ENCODE measurements around the gene CREBRF. TPM values are rescaled to one million over a fixed set of nuclear protein-coding genes. Genes with fewer than 3 reads are reported as not detected.
"Not testable (repeated sequence)": the region's sequence is repeated elsewhere in the genome, so short reads cannot be mapped to it uniquely, and the experiment has no call there.

CREBRF gene
- total and polyA plus RNA-seq, 2 donors from 2014 or later: 6.1 to 49.7 TPM

DNA sequence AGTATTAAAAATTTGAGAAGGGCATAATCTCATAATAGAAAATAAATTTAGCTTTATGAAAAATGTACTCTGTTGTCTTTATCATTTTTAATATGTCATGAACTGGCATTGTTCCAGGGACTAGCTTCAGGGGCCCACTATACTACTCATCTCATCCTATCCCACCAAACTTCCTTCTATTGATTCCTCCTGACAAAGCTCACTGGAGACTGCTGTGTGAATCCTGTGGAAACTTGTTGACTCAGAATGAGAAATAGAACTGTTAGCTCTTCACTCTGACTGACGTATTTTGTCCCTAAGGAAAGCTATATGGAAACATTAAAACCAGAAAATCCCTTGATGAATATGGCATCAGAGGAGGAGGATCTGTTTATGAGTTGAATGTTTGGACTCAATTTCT, 58.4 kb downstream of the CREBRF start:
- H3K36me3 ChIP-seq (ENCODE audit: control insufficient read depth in 2 of 3, insufficient read depth in 3 of 3, low read length in 3 of 3): peaks cover 0 to 17% (median 5%) of the 10 kb centered on the region in 3 donors
- no peaks in the 10 kb centered on the region for H3K4me1 ChIP-seq (ENCODE audit: control insufficient read depth in 2 of 3, insufficient read depth in 2 of 3, low read depth in 1 of 3, low read length in 3 of 3)
- no peak overlapping the region for H3K27ac ChIP-seq (ENCODE audit: low read depth in 2 of 2, low read length in 2 of 2)
- no peaks in the 10 kb centered on the region for H3K27me3 ChIP-seq (ENCODE audit: control insufficient read depth, insufficient read depth, low read length)
- intact Hi-C loops (cut with DNase I): no loop called here
- FAIRE-seq (no peak), DNase-seq (no peak)
- peaks cover 0 to 2% (median 0%) of the 10 kb centered on the region in 3 donors for H3K9me3 ChIP-seq (ENCODE audit: control insufficient read depth in 2 of 3, insufficient read depth in 1 of 3, low read length in 3 of 3)
- no peak overlapping the region for H3K9ac ChIP-seq (ENCODE audit: low read length in 3 of 3)
- TF ChIP-seq, protein P1, sequence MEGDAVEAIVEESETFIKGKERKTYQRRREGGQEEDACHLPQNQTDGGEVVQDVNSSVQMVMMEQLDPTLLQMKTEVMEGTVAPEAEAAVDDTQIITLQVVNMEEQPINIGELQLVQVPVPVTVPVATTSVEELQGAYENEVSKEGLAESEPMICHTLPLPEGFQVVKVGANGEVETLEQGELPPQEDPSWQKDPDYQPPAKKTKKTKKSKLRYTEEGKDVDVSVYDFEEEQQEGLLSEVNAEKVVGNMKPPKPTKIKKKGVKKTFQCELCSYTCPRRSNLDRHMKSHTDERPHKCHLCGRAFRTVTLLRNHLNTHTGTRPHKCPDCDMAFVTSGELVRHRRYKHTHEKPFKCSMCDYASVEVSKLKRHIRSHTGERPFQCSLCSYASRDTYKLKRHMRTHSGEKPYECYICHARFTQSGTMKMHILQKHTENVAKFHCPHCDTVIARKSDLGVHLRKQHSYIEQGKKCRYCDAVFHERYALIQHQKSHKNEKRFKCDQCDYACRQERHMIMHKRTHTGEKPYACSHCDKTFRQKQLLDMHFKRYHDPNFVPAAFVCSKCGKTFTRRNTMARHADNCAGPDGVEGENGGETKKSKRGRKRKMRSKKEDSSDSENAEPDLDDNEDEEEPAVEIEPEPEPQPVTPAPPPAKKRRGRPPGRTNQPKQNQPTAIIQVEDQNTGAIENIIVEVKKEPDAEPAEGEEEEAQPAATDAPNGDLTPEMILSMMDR (IDR thresholded peaks at IDR 0.05; ENCODE audit: borderline replicate concordance, extremely low read depth, insufficient read depth): no peak
- H3K4me3 ChIP-seq (ENCODE audit: low read length in 3 of 3): no peak overlapping the region

GRCh38 chr5:173119719-173120118, 63.6 kb downstream of the CREBRF start:
- intact Hi-C loops (cut with DNase I): no loop called here
- no peak for FAIRE-seq

DNA sequence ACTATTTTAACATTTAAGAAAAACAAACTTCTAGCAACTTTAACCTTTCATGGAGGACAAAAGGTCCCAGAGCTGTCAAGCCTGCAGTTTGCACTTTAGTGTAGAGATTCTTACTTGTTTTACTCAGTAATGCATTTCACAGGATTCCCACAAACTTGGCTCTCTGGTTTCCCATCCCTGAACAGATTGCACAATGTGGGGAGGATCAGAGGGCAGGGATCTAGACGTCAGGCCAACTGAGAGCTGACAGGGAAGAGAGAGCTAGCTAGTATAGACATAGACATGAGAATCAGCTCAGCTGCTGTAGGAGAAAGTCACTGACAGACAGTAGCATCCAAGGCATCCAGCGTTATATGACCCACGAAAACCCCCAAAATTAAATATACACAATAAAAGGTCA, 67.3 kb downstream of the CREBRF start:
- FAIRE-seq (no peak), DNase-seq (no peak)
- no peak overlapping the region for H3K27ac ChIP-seq (ENCODE audit: low read depth in 2 of 2, low read length in 2 of 2)
- intact Hi-C loops (cut with DNase I): no loop called here
- H3K36me3 ChIP-seq (ENCODE audit: control insufficient read depth in 2 of 3, insufficient read depth in 3 of 3, low read length in 3 of 3): peaks cover 0 to 16% (median 8%) of the 10 kb centered on the region in 3 donors
- no peak overlapping the region for H3K4me3 ChIP-seq (ENCODE audit: low read length in 3 of 3)
- TF ChIP-seq, protein P1 (IDR thresholded peaks at IDR 0.05; ENCODE audit: borderline replicate concordance, extremely low read depth, insufficient read depth): no peak
- H3K27me3 ChIP-seq (ENCODE audit: control insufficient read depth, insufficient read depth, low read length): no peaks in the 10 kb centered on the region
- peaks cover 0 to 4% (median 0%) of the 10 kb centered on the region in 3 donors for H3K9me3 ChIP-seq (ENCODE audit: control insufficient read depth in 2 of 3, insufficient read depth in 1 of 3, low read length in 3 of 3)
- H3K9ac ChIP-seq (ENCODE audit: low read length in 3 of 3): no peak overlapping the region
- H3K4me1 ChIP-seq (ENCODE audit: control insufficient read depth in 2 of 3, insufficient read depth in 2 of 3, low read depth in 1 of 3, low read length in 3 of 3): no peaks in the 10 kb centered on the region

More at GRCh38 chr5:173119719-173120118, 63.6 kb downstream of the CREBRF start:
- Histone ChIP-seq H3K4me1 (ENCODE audit: control insufficient read depth in 2 of 3, insufficient read depth in 2 of 3, low read depth in 1 of 3, low read length in 3 of 3) (no peaks in the 10 kb centered on the region), H3K27ac (ENCODE audit: low read depth in 2 of 2, low read length in 2 of 2) (no peak overlapping the region), H3K36me3 (ENCODE audit: control insufficient read depth in 2 of 3, insufficient read depth in 3 of 3, low read length in 3 of 3) (peaks cover 0 to 16% (median 12%) of the 10 kb centered on the region in 3 donors), H3K27me3 (ENCODE audit: control insufficient read depth, insufficient read depth, low read length) (no peaks in the 10 kb centered on the region), H3K4me3 (ENCODE audit: low read length in 3 of 3) (no peak overlapping the region), H3K9ac (ENCODE audit: low read length in 3 of 3) (no peak overlapping the region), H3K9me3 (ENCODE audit: control insufficient read depth in 2 of 3, insufficient read depth in 1 of 3, low read length in 3 of 3) (peaks cover 0 to 4% (median 0%) of the 10 kb centered on the region in 3 donors)
- TF ChIP-seq, protein P1 (IDR thresholded peaks at IDR 0.05; ENCODE audit: borderline replicate concordance, extremely low read depth, insufficient read depth): no peak
- DNase-seq: no peak

GRCh38 chr5:173132166-173132565, 76.0 kb downstream of the CREBRF start:
- H3K9ac ChIP-seq (ENCODE audit: low read length in 3 of 3); H3K4me1 ChIP-seq (ENCODE audit: control insufficient read depth in 2 of 3, insufficient read depth in 2 of 3, low read depth in 1 of 3, low read length in 3 of 3); H3K4me3 ChIP-seq (ENCODE audit: low read length in 3 of 3); H3K36me3 ChIP-seq (ENCODE audit: control insufficient read depth in 2 of 3, insufficient read depth in 3 of 3, low read length in 3 of 3); H3K27ac ChIP-seq (ENCODE audit: low read depth in 2 of 2, low read length in 2 of 2); FAIRE-seq; H3K9me3 ChIP-seq (ENCODE audit: control insufficient read depth in 2 of 3, insufficient read depth in 1 of 3, low read length in 3 of 3); intact Hi-C loops (cut with DNase I); DNase-seq; H3K27me3 ChIP-seq (ENCODE audit: control insufficient read depth, insufficient read depth, low read length): not testable (repeated sequence)
